GDM1 (cell line): Measurements from ENCODE around the gene MIA2.
"Not testable (repeated sequence)": the region's sequence is repeated elsewhere in the genome, so short reads cannot be mapped to it uniquely, and the experiment has no call there.

Experiments
- DNase-seq: peaks from one replicate; lab custom pipeline; 2025; lab: John Stamatoyannopoulos, UW

The MIA2 gene

GRCh38 chr14:39233680-39234326, at the start of gene MIA2:
MIA2 (plus strand) TSS chr14:39233915; CDS start chr14:39234115, 200 bp downstream.
- DNase-seq = no peak

- DNase-seq = no peak
Observed at GRCh38 chr14:39184628-39185255, 49.0 kb upstream of the MIA2 start.

- no peak for DNase-seq
Observed at GRCh38 chr14:39185256-39186049, 48.3 kb upstream of the MIA2 start.

- no peak for DNase-seq
Observed at GRCh38 chr14:39186941-39187525, 46.7 kb upstream of the MIA2 start.

- no peak for DNase-seq
Observed at GRCh38 chr14:39203659-39204606, 29.8 kb upstream of the MIA2 start.

- DNase-seq = not testable (repeated sequence)
Observed at GRCh38 chr14:39207430-39207829, 26.3 kb upstream of the MIA2 start.

GRCh38 chr14:39211109-39211741, 22.5 kb upstream of the MIA2 start:
- DNase-seq = no peak

GRCh38 chr14:39212034-39212433, 21.7 kb upstream of the MIA2 start:
- DNase-seq = no peak

GRCh38 chr14:39212693-39213092, 21.0 kb upstream of the MIA2 start:
- DNase-seq = no peak

GRCh38 chr14:39217214-39217879, 16.4 kb upstream of the MIA2 start:
- DNase-seq = no peak

GRCh38 chr14:39218171-39218769, 15.4 kb upstream of the MIA2 start:
- DNase-seq = no peak

GRCh38 chr14:39219075-39219499, 14.6 kb upstream of the MIA2 start:
- no peak for DNase-seq

GRCh38 chr14:39220473-39220872, 13.2 kb upstream of the MIA2 start:
- DNase-seq = not testable (repeated sequence)

GRCh38 chr14:39228044-39228443, 5.7 kb upstream of the MIA2 start:
- DNase-seq = no peak

- no peak for DNase-seq
Observed at GRCh38 chr14:39228509-39229221, 5.0 kb upstream of the MIA2 start.

- no peak for DNase-seq
Observed at GRCh38 chr14:39229222-39229543, 4.5 kb upstream of the MIA2 start.

- no peak for DNase-seq
Observed at GRCh38 chr14:39229601-39230110, 4.1 kb upstream of the MIA2 start.

GRCh38 chr14:39230416-39231035, 3.2 kb upstream of the MIA2 start:
- DNase-seq = no peak
